MM.1S (cell line): ENCODE results near the gene CCDC6.

ENCODE experiments used
- DNase-seq: peaks from one replicate; pipeline ENCODE4 v3.0.0-alpha.2; 2015
- H2AFZ ChIP-seq: fragments of 300-600 bp; sonication (generic); 2 replicates; pipeline ENCODE4 v1.6.0; 2016; ENCODE audit warnings: antibody characterized with exemption, low read length
- H3F3A ChIP-seq: fragments of 300-600 bp; sonication (generic); 2 replicates; pipeline ENCODE4 v1.6.1; 2016; ENCODE audit warnings: mild to moderate bottlenecking, antibody characterized with exemption, low read length, moderate library complexity, mixed read lengths; ENCODE audit not compliant: insufficient read depth
- H3K27ac ChIP-seq: fragments of 300-600 bp; sonication (generic); 2 replicates; pipeline ENCODE4 v1.5.1; 2016; ENCODE audit warnings: mild to moderate bottlenecking, low read length
- H3K27me3 ChIP-seq: fragments of 300-600 bp; sonication (generic); replicated peaks from 2 replicates; pipeline ENCODE4 v1.6.0; 2016; ENCODE audit warnings: low read length; ENCODE audit not compliant: insufficient read depth
- H3K36me3 ChIP-seq: fragments of 300-600 bp; sonication (generic); replicated peaks from 2 replicates; pipeline ENCODE4 v1.6.1; 2016; ENCODE audit warnings: mild to moderate bottlenecking, low read length, mixed read lengths; ENCODE audit not compliant: insufficient read depth
- H3K4me1 ChIP-seq: fragments of 300-600 bp; sonication (generic); 2 replicates; pipeline ENCODE4 v1.6.1; 2016; ENCODE audit warnings: low read length, mixed read lengths
- H3K4me2 ChIP-seq: fragments of 300-600 bp; sonication (generic); 2 replicates; pipeline ENCODE4 v1.6.0; 2016; ENCODE audit warnings: low read depth, low read length
- H3K4me3 ChIP-seq: fragments of 300-600 bp; sonication (generic); 2 replicates; pipeline ENCODE4 v1.5.1; 2016; ENCODE audit warnings: low read length, mixed read lengths
- H3K79me2 ChIP-seq: fragments of 300-600 bp; sonication (generic); 2 replicates; pipeline ENCODE4 v1.6.1; 2016; ENCODE audit warnings: mixed run types, low read length, mixed read lengths
- H3K9ac ChIP-seq: fragments of 300-600 bp; sonication (generic); 2 replicates; pipeline ENCODE4 v1.6.1; 2016; ENCODE audit warnings: low read length, mixed read lengths
- H3K9me2 ChIP-seq: fragments of 300-600 bp; sonication (generic); replicated peaks from 2 replicates; pipeline ENCODE4 v1.6.1; 2016; ENCODE audit warnings: mild to moderate bottlenecking, low read length, mixed read lengths; ENCODE audit not compliant: insufficient read depth
- H3K9me3 ChIP-seq: fragments of 300-600 bp; sonication (generic); replicated peaks from 2 replicates; pipeline ENCODE4 v1.6.1; 2016; ENCODE audit warnings: mild to moderate bottlenecking, low read length, mixed read lengths; ENCODE audit not compliant: insufficient read depth
- H4K20me1 ChIP-seq: fragments of 300-600 bp; sonication (generic); 2 replicates; pipeline ENCODE4 v1.6.1; 2016; ENCODE audit warnings: mild to moderate bottlenecking, low read length, moderate library complexity, mixed read lengths; ENCODE audit not compliant: insufficient read depth
- EZH2 ChIP-seq: fragments of 300-600 bp; sonication (generic); optimal IDR thresholded peaks from 2 replicates; pipeline ENCODE3; 2017; ENCODE audit warnings: low read depth, mild to moderate bottlenecking, antibody characterized with exemption, low read length, mixed read lengths
- EZH2phosphoT487 ChIP-seq: fragments of 300-600 bp; sonication (generic); IDR thresholded peaks from 2 replicates; pipeline ENCODE4 v1.6.1; 2018; ENCODE audit warnings: antibody characterized with exemption, low read length
- TF ChIP-seq, protein P1 (sequence below): fragments of 300-600 bp; sonication (generic); IDR thresholded peaks from 2 replicates; pipeline ENCODE4 v1.5.1; 2016; ENCODE audit warnings: antibody characterized with exemption, low read length, mixed read lengths

Gene CCDC6

DNA sequence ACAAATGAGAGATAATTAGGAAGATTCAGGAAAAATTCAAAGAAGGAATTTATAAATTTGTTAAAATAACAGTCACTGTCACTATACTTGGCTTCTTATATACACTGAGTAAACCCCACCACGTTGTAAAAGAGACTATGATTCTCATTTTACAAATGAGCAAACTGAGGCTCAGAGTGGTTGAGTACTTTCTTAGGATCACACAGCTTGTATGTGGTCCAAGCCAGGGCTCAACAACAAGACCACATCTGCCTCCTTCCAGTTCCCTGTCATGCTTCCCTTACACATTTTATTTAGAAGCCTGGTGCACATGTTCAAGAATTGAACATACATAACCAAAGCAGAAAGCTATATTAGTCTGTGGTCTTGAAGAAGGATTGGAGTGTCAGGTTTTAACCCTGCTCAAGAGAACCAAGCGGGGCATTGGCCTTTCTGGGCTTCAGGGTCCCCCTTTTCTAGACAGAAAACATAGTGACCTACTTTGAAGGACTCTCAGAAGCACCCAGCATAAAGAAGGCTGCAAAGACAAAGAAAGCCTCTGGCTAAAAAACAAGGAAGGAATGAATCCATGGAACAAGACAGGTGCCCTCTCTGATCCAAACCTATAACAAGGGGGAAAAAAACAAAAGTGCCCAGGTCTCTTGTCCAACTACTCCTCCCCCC lies 153.9 kb downstream of the CCDC6 start:
- H3K4me1 ChIP-seq = no peaks in the 10 kb centered on the region
- no peaks in the 10 kb centered on the region for H3F3A ChIP-seq
- no peak overlapping the region for H2AFZ ChIP-seq
- H3K79me2 ChIP-seq = no peaks in the 10 kb centered on the region
- H3K9me3 ChIP-seq = no peaks in the 10 kb centered on the region
- no peaks in the 10 kb centered on the region for H3K27me3 ChIP-seq
- no peaks in the 10 kb centered on the region for H4K20me1 ChIP-seq
- H3K9me2 ChIP-seq = no peaks in the 10 kb centered on the region
- H3K27ac ChIP-seq = no peak overlapping the region
- H3K36me3 ChIP-seq = no peaks in the 10 kb centered on the region
- no peak for DNase-seq
- TF ChIP-seq EZH2phosphoT487 (no peak), EZH2 (no peak)
- TF ChIP-seq, protein P1, sequence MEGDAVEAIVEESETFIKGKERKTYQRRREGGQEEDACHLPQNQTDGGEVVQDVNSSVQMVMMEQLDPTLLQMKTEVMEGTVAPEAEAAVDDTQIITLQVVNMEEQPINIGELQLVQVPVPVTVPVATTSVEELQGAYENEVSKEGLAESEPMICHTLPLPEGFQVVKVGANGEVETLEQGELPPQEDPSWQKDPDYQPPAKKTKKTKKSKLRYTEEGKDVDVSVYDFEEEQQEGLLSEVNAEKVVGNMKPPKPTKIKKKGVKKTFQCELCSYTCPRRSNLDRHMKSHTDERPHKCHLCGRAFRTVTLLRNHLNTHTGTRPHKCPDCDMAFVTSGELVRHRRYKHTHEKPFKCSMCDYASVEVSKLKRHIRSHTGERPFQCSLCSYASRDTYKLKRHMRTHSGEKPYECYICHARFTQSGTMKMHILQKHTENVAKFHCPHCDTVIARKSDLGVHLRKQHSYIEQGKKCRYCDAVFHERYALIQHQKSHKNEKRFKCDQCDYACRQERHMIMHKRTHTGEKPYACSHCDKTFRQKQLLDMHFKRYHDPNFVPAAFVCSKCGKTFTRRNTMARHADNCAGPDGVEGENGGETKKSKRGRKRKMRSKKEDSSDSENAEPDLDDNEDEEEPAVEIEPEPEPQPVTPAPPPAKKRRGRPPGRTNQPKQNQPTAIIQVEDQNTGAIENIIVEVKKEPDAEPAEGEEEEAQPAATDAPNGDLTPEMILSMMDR = no peak
- H3K9ac ChIP-seq = no peak overlapping the region
- H3K4me3 ChIP-seq = no peak overlapping the region
- no peak overlapping the region for H3K4me2 ChIP-seq

DNA sequence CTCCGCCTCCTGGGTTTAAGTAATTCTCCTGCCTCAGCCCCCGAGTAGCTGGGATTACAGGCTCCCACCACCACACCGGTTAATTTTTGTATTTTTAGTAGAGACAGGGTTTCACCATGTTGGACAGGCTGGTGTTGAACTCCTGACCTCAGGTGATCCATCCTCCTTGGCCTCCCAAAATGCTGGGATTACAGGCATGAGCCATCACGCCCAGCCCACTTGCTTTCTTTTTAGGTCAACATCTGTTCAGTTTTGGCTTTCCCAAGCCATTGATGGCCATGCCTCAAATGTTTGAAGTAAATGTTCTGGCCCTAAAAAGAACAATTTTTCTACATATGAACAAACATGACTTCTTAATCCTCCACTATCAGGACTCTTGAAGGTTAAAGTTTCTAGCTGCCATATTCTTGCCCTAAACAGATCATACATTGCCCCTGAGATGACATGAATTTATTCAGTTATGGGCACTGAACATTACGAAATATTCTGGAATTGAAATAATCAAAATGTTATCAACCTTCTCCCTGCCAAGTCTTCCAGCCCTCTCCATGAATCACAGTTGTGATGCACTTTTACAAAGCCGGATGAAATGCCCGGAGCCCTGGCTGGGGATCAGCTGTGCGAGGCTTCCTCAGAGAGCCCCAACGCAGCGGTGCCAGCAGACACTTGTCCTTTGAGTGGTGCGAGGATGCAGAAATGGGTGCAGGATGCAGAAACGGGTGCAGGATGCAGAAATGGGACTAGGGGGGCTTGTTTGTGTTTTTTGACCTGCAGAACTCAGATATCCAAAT lies 156.0 kb downstream of the CCDC6 start:
- Histone ChIP-seq H3F3A (no peaks in the 10 kb centered on the region), H4K20me1 (no peaks in the 10 kb centered on the region), H3K4me3 (no peak overlapping the region), H3K9ac (no peak overlapping the region), H3K27ac (no peak overlapping the region), H3K9me2 (no peaks in the 10 kb centered on the region), H3K4me2 (no peak overlapping the region), H3K27me3 (no peaks in the 10 kb centered on the region), H3K79me2 (no peaks in the 10 kb centered on the region), H3K9me3 (no peaks in the 10 kb centered on the region), H2AFZ (no peak overlapping the region), H3K4me1 (no peaks in the 10 kb centered on the region), H3K36me3 (no peaks in the 10 kb centered on the region)
- TF ChIP-seq EZH2 (no peak), EZH2phosphoT487 (no peak)
- TF ChIP-seq, protein P1 = no peak
- DNase-seq = no peak

DNA sequence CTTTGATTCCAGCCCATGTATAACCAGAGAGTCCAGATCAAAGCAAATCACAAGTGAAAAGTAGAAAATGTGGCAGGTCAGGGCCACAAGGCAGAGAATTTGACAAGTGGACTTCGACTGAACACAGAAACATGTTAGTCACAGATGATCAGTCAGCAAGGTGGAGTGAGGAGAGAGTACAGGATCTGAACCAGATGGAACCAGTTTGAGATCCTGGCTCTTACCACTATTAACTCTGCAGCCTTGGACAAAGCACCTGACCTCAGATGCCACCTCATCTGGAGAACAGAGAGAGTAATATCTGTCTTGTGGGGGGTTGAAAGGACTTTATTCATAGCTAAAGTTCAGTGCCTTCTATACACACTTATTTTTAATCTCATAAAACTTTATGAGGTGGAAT lies 157.5 kb downstream of the CCDC6 start:
- DNase-seq = no peak
- Histone ChIP-seq H3K27ac (no peak overlapping the region), H3K27me3 (no peaks in the 10 kb centered on the region)

More for the DNA sequence above, 157.5 kb downstream of the CCDC6 start:
- Histone ChIP-seq H3F3A (no peaks in the 10 kb centered on the region), H3K79me2 (no peaks in the 10 kb centered on the region), H4K20me1 (no peaks in the 10 kb centered on the region), H3K4me1 (no peaks in the 10 kb centered on the region), H3K4me2 (no peak overlapping the region), H3K4me3 (no peak overlapping the region), H3K9ac (no peak overlapping the region), H3K9me3 (no peaks in the 10 kb centered on the region), H2AFZ (no peak overlapping the region), H3K36me3 (no peaks in the 10 kb centered on the region), H3K9me2 (no peaks in the 10 kb centered on the region)
- TF ChIP-seq EZH2 (no peak), EZH2phosphoT487 (no peak)
- TF ChIP-seq, protein P1 = no peak
